HCT116 (cell line): ENCODE measurements around the gene NFIA. TPM values are rescaled to one million over a fixed set of nuclear protein-coding genes. Genes with fewer than 3 reads are reported as not detected.

Experiments
- ATAC-seq: fragments of 200-7000 bp; cut with Tn5 transposase; 2 replicates; pipeline ENCODE4 v1.9.1; 2020; ENCODE audit warnings: mild to moderate bottlenecking, moderate library complexity
- BruUV-seq: library from RNA; stranded (reverse); fragments of 400-500 nt; replicated peaks from 2 replicates; lab custom pipeline; 2021; lab: Mats Ljungman, UMichigan
- CTCF ChIA-PET: fragments of 300-600 bp; sonication (Branson Sonifier 250); formaldehyde crosslinking; loops from one replicate; lab custom pipeline; 2021; ENCODE audit warnings: antibody characterized with exemption; lab: Charles Lee
- POLR2A ChIA-PET: fragments of 300-600, 350-600 bp; sonication (Branson Sonifier 250); formaldehyde crosslinking; loops from one replicate; lab custom pipeline; 2021; ENCODE audit warnings: antibody characterized with exemption; lab: Charles Lee
- RAD21 ChIA-PET, 2 experiments: fragments of 300-600 bp; sonication (Branson Sonifier 250); formaldehyde crosslinking; loops; one replicate each; lab custom pipeline; 2023; ENCODE audit warnings: low total read pairs in 2 of 2; ENCODE audit not compliant: uncharacterized antibody in 2 of 2, unreplicated experiment in 2 of 2, low non-redundant PET in 1 of 2; lab: Charles Lee
- DNase-seq: peaks from one replicate; pipeline ENCODE4 v3.0.0-alpha.2; 2010; ENCODE audit warnings: low read depth, low spot score
- H2AFZ ChIP-seq: fragments of 200-600 bp; shearing (Covaris generic), sonication (generic); 2 replicates; pipeline ENCODE4 v1.6.1; 2017; ENCODE audit warnings: low read depth, mixed run types, mixed read lengths, antibody characterized with exemption, low read length; ENCODE audit not compliant: poor library complexity, severe bottlenecking
- H3K27ac ChIP-seq: 2 replicates; pipeline ENCODE4 v1.5.1; 2012; ENCODE audit warnings: low read depth, low read length
- H3K27me3 ChIP-seq: fragments of 200-600 bp; sonication (generic); 2 replicates; pipeline ENCODE4 v1.6.1; 2016; ENCODE audit warnings: mixed run types, low read length, mixed read lengths; ENCODE audit not compliant: insufficient read depth
- H3K36me3 ChIP-seq, 2 experiments: fragments of 200-500 bp in 1 of 2; fragments of 200-600 bp in 1 of 2; sonication (Bioruptor generic) in 1 of 2; sonication (generic) in 1 of 2; 2 replicates each; pipeline versions ENCODE4 v1.5.1 to v1.6.1; 2014 to 2016; ENCODE audit warnings: low read length in 2 of 2, inconsistent platforms in 1 of 2, mixed read lengths in 1 of 2, mixed run types in 1 of 2; ENCODE audit not compliant: insufficient read depth in 2 of 2, control insufficient read depth in 1 of 2
- H3K4me1 ChIP-seq, 2 experiments: fragments of 200-600 bp in 1 of 2; sonication (generic) in 1 of 2; 2 replicates each; pipeline versions ENCODE4 v1.5.1 to v1.6.1; 2012 to 2017; ENCODE audit warnings: low read length in 2 of 2, inconsistent platforms in 1 of 2, mild to moderate bottlenecking in 1 of 2, mixed read lengths in 1 of 2, mixed run types in 1 of 2, moderate library complexity in 1 of 2; ENCODE audit not compliant: insufficient read depth in 2 of 2, control insufficient read depth in 1 of 2
- H3K4me2 ChIP-seq: fragments of 200-600 bp; sonication (generic); 2 replicates; pipeline ENCODE4 v1.6.1; 2017; ENCODE audit warnings: mixed run types, low read length, mixed read lengths
- H3K4me3 ChIP-seq, 2 experiments: fragments of 200-600 bp in 1 of 2; sonication (generic) in 1 of 2; replicated peaks in 1 of 2; 2 replicates each; pipeline ENCODE4 v1.5.1; 2011 to 2016; ENCODE audit warnings: low read length in 2 of 2, control low read depth in 1 of 2, low read depth in 1 of 2, mild to moderate bottlenecking in 1 of 2, mixed read lengths in 1 of 2, mixed run types in 1 of 2
- H3K79me2 ChIP-seq: fragments of 200-600 bp; sonication (generic); 2 replicates; pipeline ENCODE4 v1.6.1; 2017; ENCODE audit warnings: mild to moderate bottlenecking, mixed run types, low read length, moderate library complexity, mixed read lengths; ENCODE audit not compliant: insufficient read depth
- H3K9ac ChIP-seq: fragments of 200-600 bp; sonication (generic); 2 replicates; pipeline ENCODE4 v1.6.1; 2016; ENCODE audit warnings: low read length, mixed read lengths
- H3K9me2 ChIP-seq: fragments of 200-600 bp; sonication (generic), shearing (Covaris generic); 2 replicates; pipeline ENCODE4 v1.6.1; 2017; ENCODE audit warnings: mixed run types, mild to moderate bottlenecking, moderate library complexity; ENCODE audit not compliant: insufficient read depth
- H3K9me3 ChIP-seq, 2 experiments: fragments of 200-500 bp in 1 of 2; fragments of 200-600 bp in 1 of 2; sonication (Bioruptor generic) in 1 of 2; sonication (generic) in 1 of 2; 2 replicates each; pipeline ENCODE4 v1.6.1; 2014 to 2017; ENCODE audit warnings: low read length in 2 of 2, mixed read lengths in 2 of 2, inconsistent platforms in 1 of 2, low read depth in 1 of 2, mild to moderate bottlenecking in 1 of 2, mixed run types in 1 of 2, moderate library complexity in 1 of 2; ENCODE audit not compliant: control insufficient read depth in 1 of 2, insufficient read depth in 1 of 2
- H4K20me1 ChIP-seq: fragments of 200-600 bp; sonication (generic), shearing (Covaris generic); 2 replicates; pipeline ENCODE4 v1.6.1; 2017; ENCODE audit warnings: mixed run types, mild to moderate bottlenecking, moderate library complexity; ENCODE audit not compliant: insufficient read depth
- ATF3 ChIP-seq: IDR thresholded peaks from 2 replicates; pipeline ENCODE4 v1.6.1; 2012
- CTCF ChIP-seq, 3 experiments: fragments of 200-600 bp in 1 of 3; sonication (generic) in 1 of 3; IDR thresholded peaks in 2 of 3; conservative IDR thresholded peaks in 1 of 3; 2 replicates each; pipeline ENCODE4 v1.5.1; 2012 to 2017; ENCODE audit warnings: low read depth in 2 of 3, low read length in 2 of 3, antibody characterized with exemption in 1 of 3, borderline replicate concordance in 1 of 3, control low read depth in 1 of 3, mild to moderate bottlenecking in 1 of 3, mixed read lengths in 1 of 3, mixed run types in 1 of 3, moderate library complexity in 1 of 3; ENCODE audit not compliant: insufficient read depth in 1 of 3
- ELF1 ChIP-seq: IDR thresholded peaks from 2 replicates; pipeline ENCODE4 v1.6.1; 2012; ENCODE audit warnings: low read depth, borderline replicate concordance
- EZH2 ChIP-seq: fragments of 200-600 bp; sonication (generic); IDR thresholded peaks from 2 replicates; pipeline ENCODE4 v1.6.1; 2017; ENCODE audit warnings: antibody characterized with exemption, mixed run types
- EZH2phosphoT487 ChIP-seq: fragments of 200-600 bp; IDR thresholded peaks from 2 replicates; pipeline ENCODE4 v1.6.1; 2018; ENCODE audit warnings: antibody characterized with exemption, borderline replicate concordance
- POLR2AphosphoS5 ChIP-seq: IDR thresholded peaks from 2 replicates; pipeline ENCODE4 v1.6.1; 2011; ENCODE audit warnings: mild to moderate bottlenecking, low read depth, low read length, moderate library complexity
- RAD21 ChIP-seq: IDR thresholded peaks from 2 replicates; pipeline ENCODE4 v1.6.1; 2012; ENCODE audit warnings: low read depth, mild to moderate bottlenecking
- SIN3A ChIP-seq: IDR thresholded peaks from 2 replicates; pipeline ENCODE4 v1.6.1; 2012; ENCODE audit warnings: low read depth
- YY1 ChIP-seq: IDR thresholded peaks from 2 replicates; pipeline ENCODE4 v1.6.1; 2011; ENCODE audit warnings: low read length, low read depth, moderate library complexity, mild to moderate bottlenecking; ENCODE audit not compliant: insufficient replicate concordance; ENCODE audit errors: extremely low read depth
- ZNF274 ChIP-seq: fragments of 200-500 bp; sonication (Bioruptor generic); IDR thresholded peaks from 2 replicates; pipeline ENCODE4 v1.6.1; 2014; ENCODE audit warnings: mild to moderate bottlenecking, low read depth, low read length, inconsistent platforms
- intact Hi-C: fragments of 100-400 bp; cut with micrococcal nuclease; formaldehyde crosslinking; loops from 2 replicates; pipeline ENCODE4 v1.10.0; 2022
- total RNA-seq: library from RNA; stranded (reverse); gene quantifications from one replicate; pipeline ENCODE4 v1.2.1, GENCODE V29; 2021; ENCODE audit not compliant: unreplicated experiment
- TF ChIP-seq, protein P1 (sequence below): IDR thresholded peaks from 2 replicates; pipeline ENCODE4 v1.6.1; 2012; ENCODE audit warnings: low read depth
- TF ChIP-seq, protein P2 (sequence below): IDR thresholded peaks from 2 replicates; pipeline ENCODE4 v1.6.1; 2011; ENCODE audit warnings: mild to moderate bottlenecking, low read length, moderate library complexity; ENCODE audit not compliant: insufficient replicate concordance; ENCODE audit errors: extremely low read depth

The NFIA gene
- total RNA-seq, 1 experiment from 2014 or later, result 17.2 TPM

DNA sequence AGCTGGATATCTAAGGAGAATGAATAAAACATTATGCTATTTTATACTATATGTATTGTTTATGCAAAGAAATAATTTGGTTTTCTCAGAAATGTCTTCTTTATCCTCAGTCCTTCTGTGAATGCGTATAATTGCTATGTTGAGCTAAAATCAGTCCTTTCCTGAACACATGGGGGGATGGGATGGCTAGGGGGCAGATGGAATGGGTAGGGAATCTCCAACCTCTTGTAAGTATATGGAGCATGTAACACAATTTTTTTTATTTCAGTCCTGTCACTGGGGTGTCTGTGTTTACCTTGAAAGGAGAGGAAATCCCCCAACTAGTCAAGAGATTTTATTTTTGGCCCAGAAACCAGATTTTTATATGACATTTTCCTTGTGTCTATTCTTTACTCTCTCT, 291.8 kb downstream of the NFIA start (continued):
- TF ChIP-seq YY1 (no peak), CTCF (IDR thresholded peaks at IDR 0.05 in 2 of 3, conservative IDR thresholded peaks at IDR 0.05 in 1 of 3; ENCODE audit: borderline replicate concordance in 1 of 3, insufficient read depth in 1 of 3, low read depth in 2 of 3, low read length in 2 of 3) (no peak), RAD21 (no peak), EZH2phosphoT487 (no peak), EZH2 (no peak)
- TF ChIP-seq, all 23 proteins: peak for 0

DNA sequence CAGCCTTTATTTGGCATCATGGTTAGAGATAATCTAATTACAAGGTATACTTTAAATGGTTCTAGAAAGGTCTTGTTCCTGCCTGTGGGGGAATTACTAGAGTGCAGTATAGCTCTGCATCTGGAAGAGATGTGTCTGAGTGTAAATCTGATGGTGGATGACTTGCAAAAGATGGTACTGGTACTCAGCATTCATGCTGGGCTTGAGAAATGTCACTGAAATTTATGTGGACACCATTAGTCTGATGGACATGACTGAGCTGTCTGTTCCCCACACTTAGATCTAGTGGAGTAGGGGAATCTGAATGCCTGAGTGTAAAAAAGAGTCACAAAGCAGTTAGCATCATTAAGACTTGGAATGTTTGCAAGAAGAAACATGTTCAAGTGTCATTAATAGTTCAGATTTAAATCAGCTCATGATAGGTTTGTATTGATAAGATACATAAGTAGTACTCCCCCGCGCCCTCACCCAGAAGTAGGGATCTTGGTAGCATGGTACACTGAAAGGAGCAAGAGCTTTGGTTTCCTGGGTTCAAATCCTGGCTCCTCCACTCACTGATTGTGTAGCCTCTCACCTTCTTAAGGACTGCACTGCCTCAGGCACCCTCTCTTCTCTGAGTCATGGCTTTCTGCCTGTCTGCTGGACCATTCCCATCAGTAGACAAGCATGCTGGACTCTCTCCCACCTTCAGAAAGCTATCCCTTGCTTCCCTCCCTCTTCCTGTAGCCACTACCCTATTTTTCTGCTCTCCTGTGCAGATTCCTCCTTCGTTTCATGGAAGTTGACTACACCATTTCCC, 292.9 kb downstream of the NFIA start:
- intact Hi-C loops, result no loop called here
- ATAC-seq (no peak), DNase-seq (no peak)
- Histone ChIP-seq H2AFZ (no peak overlapping the region), H3K27ac (no peak overlapping the region), H3K4me1 (no peaks in the 10 kb centered on the region), H3K4me2 (no peak overlapping the region), H3K79me2 (no peaks in the 10 kb centered on the region), H3K4me3 (no peak overlapping the region), H3K27me3 (no peaks in the 10 kb centered on the region), H3K9me3 (no peaks in the 10 kb centered on the region), H3K9me2 (no peaks in the 10 kb centered on the region), H3K36me3 (no peaks in the 10 kb centered on the region), H3K9ac (no peak overlapping the region), H4K20me1 (no peaks in the 10 kb centered on the region)
- no TSS peak for BruUV-seq
- ChIA-PET RAD21 (no interaction called here), CTCF (no interaction called here), POLR2A (no interaction called here)
- no peak for TF ChIP-seq CTCF (IDR thresholded peaks at IDR 0.05 in 2 of 3, conservative IDR thresholded peaks at IDR 0.05 in 1 of 3; ENCODE audit: borderline replicate concordance in 1 of 3, insufficient read depth in 1 of 3, low read depth in 2 of 3, low read length in 2 of 3)
- TF ChIP-seq ZNF274, result no peak
- TF ChIP-seq POLR2AphosphoS5, result no peak
- TF ChIP-seq, protein P1, sequence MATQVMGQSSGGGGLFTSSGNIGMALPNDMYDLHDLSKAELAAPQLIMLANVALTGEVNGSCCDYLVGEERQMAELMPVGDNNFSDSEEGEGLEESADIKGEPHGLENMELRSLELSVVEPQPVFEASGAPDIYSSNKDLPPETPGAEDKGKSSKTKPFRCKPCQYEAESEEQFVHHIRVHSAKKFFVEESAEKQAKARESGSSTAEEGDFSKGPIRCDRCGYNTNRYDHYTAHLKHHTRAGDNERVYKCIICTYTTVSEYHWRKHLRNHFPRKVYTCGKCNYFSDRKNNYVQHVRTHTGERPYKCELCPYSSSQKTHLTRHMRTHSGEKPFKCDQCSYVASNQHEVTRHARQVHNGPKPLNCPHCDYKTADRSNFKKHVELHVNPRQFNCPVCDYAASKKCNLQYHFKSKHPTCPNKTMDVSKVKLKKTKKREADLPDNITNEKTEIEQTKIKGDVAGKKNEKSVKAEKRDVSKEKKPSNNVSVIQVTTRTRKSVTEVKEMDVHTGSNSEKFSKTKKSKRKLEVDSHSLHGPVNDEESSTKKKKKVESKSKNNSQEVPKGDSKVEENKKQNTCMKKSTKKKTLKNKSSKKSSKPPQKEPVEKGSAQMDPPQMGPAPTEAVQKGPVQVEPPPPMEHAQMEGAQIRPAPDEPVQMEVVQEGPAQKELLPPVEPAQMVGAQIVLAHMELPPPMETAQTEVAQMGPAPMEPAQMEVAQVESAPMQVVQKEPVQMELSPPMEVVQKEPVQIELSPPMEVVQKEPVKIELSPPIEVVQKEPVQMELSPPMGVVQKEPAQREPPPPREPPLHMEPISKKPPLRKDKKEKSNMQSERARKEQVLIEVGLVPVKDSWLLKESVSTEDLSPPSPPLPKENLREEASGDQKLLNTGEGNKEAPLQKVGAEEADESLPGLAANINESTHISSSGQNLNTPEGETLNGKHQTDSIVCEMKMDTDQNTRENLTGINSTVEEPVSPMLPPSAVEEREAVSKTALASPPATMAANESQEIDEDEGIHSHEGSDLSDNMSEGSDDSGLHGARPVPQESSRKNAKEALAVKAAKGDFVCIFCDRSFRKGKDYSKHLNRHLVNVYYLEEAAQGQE, result no peak
- TF ChIP-seq, protein P2, sequence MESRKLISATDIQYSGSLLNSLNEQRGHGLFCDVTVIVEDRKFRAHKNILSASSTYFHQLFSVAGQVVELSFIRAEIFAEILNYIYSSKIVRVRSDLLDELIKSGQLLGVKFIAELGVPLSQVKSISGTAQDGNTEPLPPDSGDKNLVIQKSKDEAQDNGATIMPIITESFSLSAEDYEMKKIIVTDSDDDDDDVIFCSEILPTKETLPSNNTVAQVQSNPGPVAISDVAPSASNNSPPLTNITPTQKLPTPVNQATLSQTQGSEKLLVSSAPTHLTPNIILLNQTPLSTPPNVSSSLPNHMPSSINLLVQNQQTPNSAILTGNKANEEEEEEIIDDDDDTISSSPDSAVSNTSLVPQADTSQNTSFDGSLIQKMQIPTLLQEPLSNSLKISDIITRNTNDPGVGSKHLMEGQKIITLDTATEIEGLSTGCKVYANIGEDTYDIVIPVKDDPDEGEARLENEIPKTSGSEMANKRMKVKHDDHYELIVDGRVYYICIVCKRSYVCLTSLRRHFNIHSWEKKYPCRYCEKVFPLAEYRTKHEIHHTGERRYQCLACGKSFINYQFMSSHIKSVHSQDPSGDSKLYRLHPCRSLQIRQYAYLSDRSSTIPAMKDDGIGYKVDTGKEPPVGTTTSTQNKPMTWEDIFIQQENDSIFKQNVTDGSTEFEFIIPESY, result no peak
- TF ChIP-seq ELF1, result no peak
- no peak for TF ChIP-seq ATF3
- TF ChIP-seq SIN3A, result no peak
